Endothelial cell of hepatic sinusoid (primary cell): ENCODE measurements around the gene ZNF823.

ENCODE experiments used
- in situ Hi-C: cut with HindIII; loops from 2 replicates; pipeline ENCODE4 v1.10.0; 2017; ENCODE audit warnings: low sequenced_read_pairs

ZNF823 gene

DNA sequence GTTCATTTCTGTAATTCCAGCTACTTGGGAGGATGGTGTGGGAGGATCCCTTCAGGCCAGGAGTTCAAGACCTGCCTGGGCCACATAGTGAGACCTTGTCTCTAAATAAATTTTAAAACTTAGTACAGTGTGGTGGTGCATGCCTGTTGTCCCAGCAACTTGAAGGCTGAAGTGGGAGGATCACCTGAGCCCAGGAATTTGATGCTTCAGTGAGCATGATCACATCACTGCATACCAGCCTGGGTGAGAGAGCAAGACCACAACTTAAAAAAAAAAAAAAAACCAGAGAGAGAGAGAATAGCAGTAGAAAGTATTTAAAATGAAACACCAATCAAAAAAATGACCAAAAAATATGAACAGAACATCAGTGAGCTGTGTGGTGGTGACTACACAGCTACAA is 7.1 kb upstream of the ZNF823 start:
- in situ Hi-C loops, result no loop called here

DNA sequence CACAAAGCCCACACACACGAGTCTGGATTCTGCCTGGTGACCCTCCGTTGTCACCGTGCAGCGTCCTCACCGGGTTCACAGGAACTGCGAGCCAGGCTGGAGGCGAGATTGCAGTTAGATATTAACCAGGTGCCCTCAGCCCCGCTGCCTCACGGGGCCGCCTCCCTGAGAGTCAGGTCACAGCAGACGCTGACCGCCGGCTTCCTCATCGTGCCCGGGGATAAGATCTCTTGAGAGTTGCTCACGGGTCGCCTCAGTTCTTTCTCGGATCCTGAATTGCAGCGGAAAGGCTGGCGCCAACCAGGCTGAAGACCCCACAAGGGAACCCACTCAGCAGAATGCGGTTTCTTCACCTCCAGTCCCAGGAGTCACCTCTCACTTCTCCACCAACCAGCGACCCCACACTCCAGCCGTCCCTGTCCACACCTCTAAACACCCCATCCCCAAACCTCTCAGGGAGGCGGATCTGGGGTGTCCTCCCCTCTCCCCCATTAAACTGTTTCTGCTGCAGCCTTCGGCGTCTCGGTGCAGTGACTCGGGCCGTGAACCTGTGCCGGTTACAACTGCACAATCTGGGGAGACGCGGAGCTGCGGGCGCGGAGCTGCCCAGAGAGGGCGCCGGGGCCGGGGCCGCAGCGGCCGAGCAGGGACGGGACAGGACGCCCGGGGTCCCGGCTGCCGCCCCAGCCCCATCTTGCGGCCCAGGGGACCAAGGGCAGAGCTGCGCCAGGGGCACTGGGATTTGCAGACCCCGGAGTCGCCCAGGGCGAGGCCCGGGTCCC is 591 bp downstream of the ZNF823 start:
- in situ Hi-C loops, result no loop called here

DNA sequence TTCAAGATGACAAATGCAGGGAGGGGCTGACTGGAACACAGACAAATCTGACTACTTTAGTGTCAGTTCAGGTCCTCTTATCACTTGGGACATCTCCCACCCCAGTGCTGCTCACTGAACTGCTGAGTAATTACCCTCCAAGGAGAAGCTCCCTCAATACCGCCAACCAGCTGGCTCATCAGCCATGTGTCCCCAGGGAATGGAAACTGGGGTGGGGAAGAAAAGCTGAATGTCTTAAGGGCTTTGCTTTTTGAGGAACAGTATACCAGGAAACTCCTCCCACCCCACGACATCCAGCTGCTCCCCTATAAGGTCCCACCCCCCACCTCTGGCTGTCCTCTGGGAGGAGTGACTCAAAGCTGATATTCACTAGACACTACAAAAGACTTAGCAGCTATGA is 2.0 kb downstream of the ZNF823 start:
- in situ Hi-C loops, result no loop called here

DNA sequence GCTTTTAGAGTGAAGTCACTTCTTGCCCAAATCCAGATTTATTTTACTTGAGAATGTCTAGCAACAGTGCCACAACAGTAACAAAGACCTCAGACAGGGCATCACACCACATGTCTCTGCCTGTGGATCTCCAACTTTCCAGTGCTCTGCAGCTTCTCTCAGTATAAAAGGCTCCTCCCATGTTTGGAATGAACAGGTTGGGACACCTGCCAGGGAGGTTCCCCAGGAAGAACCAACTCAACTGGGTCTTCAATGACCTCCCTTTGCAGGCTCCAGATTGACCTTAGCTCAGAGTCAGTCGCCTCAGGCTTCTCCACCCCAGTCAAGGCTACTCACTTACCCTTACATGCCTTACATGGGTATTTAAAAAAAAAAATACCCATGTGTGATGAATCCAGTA is 3.4 kb downstream of the ZNF823 start:
- in situ Hi-C loops, result no loop called here

DNA sequence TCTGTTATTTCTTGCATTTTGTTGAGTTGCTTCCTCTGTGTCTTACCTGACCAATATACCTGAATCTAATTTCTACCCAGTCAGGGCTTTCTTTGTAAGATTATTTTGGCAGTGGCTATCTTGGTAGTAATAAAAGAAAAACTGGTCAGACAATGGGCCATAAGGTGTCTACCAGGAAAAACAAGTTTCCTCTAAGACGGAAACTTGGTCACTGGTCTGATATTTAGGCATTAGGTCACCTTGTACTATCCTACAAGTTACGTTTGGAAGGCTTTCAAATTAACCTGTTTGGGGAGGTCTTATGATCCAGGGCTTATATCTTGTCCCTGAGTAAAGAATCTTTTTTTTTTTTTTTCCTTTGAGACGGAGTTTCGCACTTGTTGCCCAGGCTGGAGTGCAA is 9.2 kb downstream of the ZNF823 start:
- in situ Hi-C loops, result no loop called here

DNA sequence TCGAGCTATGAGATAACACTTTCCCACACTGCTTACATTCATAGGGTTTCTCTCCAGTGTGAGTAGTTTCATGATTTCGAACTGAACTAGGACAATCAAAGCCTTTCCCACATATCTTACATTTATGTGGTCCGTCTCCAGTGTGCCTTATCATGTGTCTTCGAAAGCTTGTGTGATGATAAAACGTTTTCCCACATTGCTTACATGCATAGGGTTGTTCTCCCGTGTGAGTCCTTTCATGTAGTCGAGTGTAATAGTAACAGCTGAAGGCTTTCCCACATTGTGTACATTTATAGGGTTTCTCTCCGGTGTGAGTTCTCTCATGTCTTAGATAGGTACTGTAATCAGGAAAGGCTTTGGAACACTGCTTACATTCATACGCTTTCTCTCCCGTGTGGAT is 16.3 kb downstream of the ZNF823 start:
- in situ Hi-C loops, result no loop called here

DNA sequence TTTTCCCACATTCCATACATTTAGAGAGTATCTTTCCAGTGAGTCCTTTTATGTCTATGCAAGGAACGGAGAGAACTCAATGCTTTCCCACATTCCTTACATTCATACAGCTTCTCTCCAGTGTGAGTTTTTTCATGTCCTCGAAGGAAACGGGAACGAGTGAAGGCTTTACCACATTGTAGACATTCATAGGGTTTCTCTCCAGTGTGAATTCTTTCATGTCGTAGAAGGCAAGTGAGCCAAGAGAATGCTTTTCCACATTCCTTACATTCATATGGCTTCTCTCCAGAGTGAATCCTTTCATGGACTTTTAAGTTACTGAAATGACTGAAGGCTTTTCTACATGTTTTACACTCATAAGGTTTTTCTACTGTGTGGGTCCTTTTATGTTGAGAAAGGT is 17.1 kb downstream of the ZNF823 start:
- in situ Hi-C loops, result no loop called here

DNA sequence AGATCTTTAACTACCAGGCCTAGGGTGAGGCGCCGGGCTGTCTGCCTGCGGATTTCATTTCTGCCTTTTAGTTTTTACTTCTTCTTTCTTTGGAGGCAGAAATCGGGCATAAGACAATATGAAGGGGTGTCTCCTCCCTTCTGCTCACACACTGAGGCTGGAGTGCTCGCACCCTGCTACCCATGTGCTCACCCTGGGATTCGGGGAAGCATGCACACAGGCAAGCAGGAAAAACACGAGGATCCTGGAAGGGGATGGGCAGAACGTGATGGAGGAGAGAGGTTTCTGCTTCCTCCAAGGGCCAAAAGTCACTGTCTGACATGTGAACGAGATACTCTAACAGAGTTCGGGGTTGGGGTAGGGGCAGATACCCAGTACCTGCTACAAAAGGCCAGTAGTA is 28.4 kb downstream of the ZNF823 start:
- in situ Hi-C loops, result no loop called here

DNA sequence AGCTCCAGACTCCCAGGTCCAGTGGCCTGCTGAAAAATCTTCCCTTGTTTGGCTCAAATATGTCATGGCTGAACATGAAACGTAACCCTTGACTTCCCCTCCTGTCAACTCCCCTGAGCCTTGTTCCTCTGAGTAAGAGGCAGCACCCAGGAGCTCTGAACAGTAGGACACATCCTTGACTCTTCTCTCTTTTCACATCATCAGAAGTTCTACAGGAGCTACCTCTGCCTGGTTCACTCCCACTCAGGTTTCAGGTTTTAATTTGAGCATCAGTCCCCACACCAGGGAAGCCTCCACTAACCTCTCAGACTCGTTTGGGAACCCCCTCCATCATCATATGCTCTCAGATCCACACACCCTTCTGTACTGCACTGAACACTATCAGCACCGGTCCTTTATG is 30.3 kb downstream of the ZNF823 start:
- in situ Hi-C loops, result loop anchor here (5.0 kb wide), 1 partner anchor 89 kb away; the partner anchor contains the start of gene ZNF491

DNA sequence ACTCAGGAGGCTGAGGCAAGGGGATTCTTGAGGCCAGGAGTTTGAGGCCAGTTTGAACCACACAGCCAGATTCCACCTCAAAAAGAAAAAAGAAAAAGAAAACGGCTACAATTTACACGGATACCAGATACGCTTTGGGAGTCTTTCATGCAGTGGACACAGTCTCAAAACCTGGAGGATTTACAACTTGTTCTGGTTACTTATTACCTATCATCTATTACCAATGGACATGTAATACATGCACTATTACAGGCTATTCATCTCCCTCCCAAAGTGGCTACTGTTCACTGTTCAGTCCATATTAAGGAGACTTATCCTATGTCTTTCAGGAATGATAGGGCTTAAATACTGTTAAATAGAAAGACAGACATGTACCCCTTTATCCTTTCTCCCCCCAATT is 33.3 kb downstream of the ZNF823 start:
- in situ Hi-C loops, result loop anchor here (5.0 kb wide), 1 partner anchor 92 kb away; the partner anchor contains the start of gene ZNF491

DNA sequence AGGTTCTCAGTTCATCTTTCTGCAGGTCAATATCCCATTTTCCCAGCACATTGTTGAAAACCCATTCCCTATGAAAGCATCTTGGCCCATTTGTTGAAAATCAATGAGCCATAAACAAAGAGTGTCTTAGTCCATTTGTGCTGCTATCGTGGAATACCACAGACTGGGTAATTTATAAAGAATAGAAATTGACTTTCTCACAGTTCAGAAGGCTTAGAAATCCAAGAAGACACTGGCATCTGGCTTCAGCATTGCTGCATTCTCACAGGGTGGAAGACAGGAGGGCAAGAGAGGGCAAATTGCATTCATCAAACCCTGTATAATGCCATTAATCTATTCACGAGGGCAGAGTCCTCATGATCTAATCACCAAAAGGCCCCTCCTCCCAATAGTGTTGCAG is 34.1 kb downstream of the ZNF823 start:
- in situ Hi-C loops, result loop anchor here (5.0 kb wide), 1 partner anchor 93 kb away; the partner anchor contains the start of gene ZNF491

DNA sequence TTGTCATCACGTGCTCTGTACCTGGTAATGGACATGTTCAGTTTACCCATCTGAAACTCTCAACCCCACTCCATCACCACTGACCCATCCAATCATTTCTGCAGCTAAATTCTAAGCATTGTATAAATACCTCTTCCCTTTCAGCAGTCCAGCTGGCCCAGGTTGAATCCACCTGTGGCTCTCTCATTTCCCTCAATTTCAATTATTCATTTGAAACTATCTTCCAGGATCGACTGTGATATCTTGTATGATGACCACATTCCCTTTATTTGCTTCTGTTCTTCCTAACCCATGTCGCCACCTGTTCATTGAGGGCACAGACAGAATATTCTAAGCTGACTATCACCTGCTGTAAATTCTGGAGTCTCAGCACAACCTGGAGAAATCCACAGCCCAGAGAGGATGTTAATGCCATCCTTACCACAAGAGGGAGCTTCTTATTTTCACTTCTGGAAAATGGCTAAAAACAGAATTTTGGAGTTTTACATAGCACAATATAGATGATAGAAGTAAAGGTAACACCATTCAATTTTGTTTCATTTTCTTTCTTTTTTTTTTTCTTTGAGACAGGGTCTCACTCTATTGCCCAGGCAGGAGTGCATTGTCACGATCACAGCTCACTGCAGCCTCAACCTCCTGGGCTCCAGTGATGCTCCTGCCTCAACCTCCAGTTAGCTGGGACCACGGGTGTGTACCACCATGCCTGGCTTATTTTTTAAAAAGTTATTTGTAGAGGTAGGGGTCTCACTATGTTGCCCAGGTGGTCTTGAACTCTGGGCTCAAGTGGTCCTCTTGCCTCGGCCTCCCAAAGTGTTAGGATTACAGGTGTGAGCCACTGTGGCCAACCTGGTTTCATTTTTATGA is 38.6 kb downstream of the ZNF823 start:
- in situ Hi-C loops, result no loop called here

DNA sequence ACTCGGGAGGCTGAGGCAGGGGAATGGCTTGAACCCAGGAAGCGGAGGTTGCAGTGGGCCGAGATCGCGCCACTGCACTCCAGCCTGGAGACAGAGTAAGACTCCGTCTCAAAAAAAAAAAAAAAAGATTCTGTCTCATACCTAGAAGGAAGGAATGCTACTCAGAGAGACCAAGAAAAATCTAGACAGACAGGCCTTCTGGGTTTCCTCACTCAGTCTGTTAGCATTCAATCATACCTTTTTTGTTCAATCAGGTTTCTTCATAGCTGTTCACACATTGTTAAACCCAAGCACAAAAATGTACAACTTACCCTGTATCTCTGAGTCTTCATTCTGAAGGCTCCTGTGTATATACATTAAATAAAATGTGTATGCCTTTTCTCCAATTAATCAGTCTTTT is 40.5 kb downstream of the ZNF823 start:
- in situ Hi-C loops, result no loop called here

DNA sequence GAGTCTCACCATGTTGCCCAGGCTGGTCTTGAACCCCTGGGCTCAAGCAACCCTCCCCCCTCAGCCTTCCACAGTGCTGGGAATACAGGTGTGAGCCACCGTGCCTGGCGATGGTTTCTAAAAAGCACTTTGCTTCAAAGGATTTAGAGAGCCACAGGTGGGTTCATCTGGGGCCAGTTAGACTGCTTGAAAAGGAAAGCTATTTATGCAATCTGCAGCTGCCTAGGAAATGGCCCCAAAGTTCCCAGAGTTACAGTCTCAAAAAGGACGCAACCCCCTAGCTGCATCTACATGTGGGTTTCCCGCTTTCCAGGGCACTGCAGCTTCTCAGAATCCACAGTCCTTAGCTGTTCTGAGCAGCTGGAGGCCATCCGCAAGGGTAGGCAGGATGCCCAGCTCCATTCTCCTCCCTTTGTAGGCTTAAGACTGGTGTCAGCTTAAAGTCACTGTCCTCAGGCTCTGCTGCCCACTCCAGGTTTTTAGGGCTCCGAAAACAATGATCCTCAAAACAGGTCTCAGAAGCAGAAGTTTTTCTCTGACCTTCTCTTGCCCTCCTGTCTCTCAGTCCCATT is 41.4 kb downstream of the ZNF823 start:
- in situ Hi-C loops, result no loop called here

DNA sequence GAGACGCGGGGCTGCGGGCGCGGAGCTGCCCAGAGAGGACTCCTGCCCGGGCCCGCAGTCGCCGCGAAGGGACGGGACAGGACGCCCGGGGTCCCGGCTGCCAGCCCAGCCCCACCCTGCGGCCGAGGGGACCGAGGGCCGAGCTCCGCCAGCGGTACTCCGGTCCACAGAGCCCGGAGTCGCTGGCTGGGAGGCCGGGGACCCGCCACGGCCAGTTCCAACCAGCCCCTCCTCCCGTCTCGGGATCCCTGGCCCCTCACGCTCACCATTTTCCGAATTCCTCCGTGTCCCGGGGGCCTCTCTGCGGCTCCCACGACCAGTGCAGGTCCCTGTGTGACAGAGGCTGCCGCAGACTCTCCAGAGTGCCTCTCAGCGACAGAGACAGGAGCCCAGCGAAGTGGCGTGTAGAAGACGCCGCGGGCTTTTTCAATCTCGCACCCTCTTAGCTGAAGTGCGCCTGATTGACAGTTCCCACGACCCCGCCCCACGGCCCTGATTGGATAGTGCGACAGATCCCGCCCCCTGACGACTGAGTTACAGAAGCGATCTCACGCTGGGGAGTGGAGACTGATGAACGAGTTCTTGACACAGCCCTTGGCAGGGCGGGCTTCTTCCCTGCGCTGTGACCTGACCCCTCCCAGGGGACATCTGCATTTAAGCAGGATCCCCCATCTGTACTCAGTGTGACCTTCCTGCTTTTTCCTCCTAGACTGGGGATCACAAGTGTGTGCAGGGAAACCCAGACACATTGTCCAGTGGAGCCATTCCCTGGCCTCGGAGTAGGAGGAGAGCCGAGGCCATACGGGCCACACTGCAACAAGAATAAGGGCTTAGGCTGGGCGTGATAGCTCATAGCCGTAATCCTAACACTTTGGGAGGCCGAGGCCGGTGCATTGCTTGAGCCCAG is 44.0 kb downstream of the ZNF823 start:
- in situ Hi-C loops, result no loop called here

DNA sequence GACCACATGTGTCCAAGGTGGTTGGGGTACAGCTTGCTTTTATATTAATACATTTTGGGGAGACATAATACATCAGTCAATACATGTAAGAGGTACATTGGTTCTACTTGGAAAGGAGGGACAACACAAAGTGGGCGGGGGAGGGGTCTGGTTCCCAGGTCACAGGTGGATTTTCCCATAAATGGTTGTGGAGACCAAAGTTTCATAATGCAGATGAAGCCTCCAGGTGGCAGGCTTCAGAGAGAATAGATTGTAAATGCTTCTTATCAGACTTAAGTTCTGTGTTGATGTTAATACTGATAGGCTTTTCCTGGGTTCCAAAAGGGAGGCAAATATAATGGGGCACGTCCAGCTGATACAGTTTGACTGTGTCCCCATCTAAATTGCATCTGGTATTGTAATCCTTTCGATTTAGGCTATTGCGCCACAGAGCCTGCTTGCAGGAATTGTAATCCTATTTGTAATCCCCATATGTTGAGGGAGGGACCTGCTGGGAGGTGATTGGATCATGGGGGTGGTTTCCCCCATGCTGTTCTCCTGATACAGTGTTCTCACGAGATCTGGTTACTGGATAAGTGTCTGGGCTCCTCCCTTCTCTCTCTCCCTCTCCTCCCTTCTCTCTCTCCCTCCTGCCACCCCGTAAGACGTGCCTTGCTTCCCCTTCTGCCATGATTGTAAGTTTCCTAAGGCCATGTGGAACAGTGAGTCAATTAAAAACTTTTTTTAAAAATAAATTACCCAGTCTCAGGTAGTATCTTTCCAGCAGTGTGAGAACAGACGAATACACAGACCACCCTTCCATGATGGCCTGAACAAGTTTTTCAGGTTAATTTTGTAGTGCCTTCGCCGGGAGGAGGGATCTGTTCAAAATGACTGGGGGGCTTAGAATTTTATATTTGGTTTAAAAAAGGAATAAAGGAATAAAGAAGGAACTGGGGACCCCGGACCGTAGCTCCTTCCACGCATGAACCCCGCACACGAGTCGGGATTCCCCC is 44.9 kb downstream of the ZNF823 start:
- in situ Hi-C loops, result no loop called here

DNA sequence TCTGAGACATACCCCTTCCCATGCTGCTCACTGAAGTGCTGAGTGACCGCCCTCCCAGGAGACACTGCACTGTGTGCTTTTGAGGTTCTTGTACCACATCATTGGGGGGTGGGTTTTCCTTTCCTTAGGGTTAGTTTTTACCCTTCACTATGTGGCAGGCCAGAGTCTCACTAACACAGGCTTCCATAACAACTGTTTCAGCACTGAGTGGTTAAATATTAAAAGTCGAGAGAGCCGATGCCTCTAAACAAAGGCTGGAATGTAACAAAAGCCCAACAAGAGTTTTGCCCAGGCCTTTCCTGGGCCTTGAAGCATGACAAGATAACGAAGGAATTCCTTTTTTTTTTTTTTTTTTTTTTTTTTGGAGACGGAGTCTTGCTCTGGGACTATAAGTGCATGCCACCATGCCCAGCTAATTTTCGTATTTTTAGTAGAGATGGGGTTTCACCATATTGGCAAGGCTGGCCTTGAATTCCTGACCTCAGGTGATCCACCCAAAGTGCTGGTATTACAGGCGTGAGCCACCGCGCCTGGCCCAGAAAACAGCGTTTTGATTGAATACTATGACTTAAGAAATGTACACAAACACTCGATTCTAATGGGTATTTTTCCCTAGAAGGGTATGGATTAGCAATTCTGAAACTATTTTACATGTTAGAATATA is 46.5 kb downstream of the ZNF823 start:
- in situ Hi-C loops, result no loop called here

DNA sequence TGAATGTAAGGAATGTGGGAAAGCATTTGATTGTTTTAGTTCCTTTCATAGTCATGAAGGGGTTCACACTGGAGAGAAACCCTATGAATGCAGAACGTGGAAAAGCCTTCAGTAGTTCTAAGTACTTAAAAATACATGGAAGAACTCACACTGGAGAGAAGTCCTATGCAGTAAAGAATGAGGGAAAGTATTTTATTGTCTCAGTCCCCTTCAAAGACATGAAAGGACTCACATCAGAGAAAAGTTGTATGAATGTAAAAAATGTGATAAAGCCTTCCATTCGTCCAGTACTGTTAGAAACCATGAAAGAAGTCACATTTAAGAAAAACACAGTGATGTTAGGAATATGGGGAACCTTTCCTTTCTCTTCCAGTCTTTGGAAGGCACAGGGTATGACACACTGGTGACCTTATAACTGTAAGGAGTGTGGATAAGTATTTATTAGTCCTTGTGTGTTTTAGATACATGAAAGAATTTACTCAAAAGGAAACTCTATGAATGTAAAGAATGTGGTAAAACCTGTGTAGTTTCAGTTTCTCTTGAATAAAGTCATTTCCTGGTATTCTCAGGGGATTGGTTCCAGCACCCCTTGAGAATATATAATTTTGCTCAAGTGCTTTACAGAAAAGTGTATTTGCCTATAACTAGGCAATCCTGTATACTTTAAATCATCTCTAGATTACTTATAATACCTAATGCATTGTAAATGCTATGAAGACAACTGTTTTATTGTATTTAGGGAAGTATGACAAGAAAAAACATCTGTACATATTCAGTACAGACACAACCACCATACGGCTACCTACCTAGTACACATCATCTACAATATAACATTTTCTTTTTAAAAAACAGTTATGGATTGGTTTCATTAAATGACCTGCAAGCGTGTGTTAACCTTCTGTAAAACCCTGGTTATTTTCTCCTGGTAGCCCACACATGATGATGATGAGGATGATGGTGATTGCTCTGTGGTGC is 52.8 kb downstream of the ZNF823 start:
- in situ Hi-C loops, result loop anchor here (5.0 kb wide), 1 partner anchor 71 kb away; no protein-coding TSS in a partner anchor
